PC-9 (cell line): ENCODE results near the gene RNF144A. TPM values are rescaled to one million over a fixed set of nuclear protein-coding genes. Genes with fewer than 3 reads are reported as not detected.

Source experiments
- BruUV-seq: library from RNA; stranded (reverse); fragments of 400-500 nt; replicated peaks from 2 replicates; lab custom pipeline; 2021; lab: Mats Ljungman, UMichigan
- CTCF ChIA-PET: fragments of 300-600 bp; sonication (Branson Sonifier 250); formaldehyde crosslinking; loops from one replicate; lab custom pipeline; 2022; ENCODE audit warnings: antibody characterized with exemption; lab: Charles Lee
- POLR2A ChIA-PET: fragments of 300-600 bp; sonication (Branson Sonifier 250); formaldehyde crosslinking; loops from one replicate; lab custom pipeline; 2022; ENCODE audit warnings: antibody characterized with exemption; ENCODE audit not compliant: unreplicated experiment; lab: Charles Lee
- DNase-seq, 2 experiments: peaks; one replicate each; pipeline versions ENCODE4 v3.0.0 to v3.0.0-alpha.2; 2015 to 2022; ENCODE audit warnings: mixed read lengths in 1 of 2
- H2AFZ ChIP-seq: fragments of 200-600 bp; sonication (generic); 2 replicates; pipeline ENCODE4 v1.8.1; 2017; ENCODE audit warnings: antibody characterized with exemption
- H3F3A ChIP-seq: fragments of 200-600 bp; sonication (generic); 2 replicates; pipeline ENCODE4 v1.8.1; 2017; ENCODE audit warnings: antibody characterized with exemption, mild to moderate bottlenecking, low read depth; ENCODE audit not compliant: insufficient read depth
- H3K27ac ChIP-seq: fragments of 200-600 bp; sonication (generic); 2 replicates; pipeline ENCODE4 v1.6.1; 2016; ENCODE audit warnings: mixed run types
- H3K27me3 ChIP-seq: fragments of 200-600 bp; sonication (generic); 2 replicates; pipeline ENCODE4 v1.6.1; 2016; ENCODE audit warnings: low read depth, mixed run types; ENCODE audit not compliant: insufficient read depth
- H3K36me3 ChIP-seq: fragments of 200-600 bp; sonication (generic); 2 replicates; pipeline ENCODE4 v1.6.1; 2016; ENCODE audit warnings: low read depth, mixed run types
- H3K4me1 ChIP-seq: fragments of 200-600 bp; sonication (generic); replicated peaks from 2 replicates; pipeline ENCODE4 v1.6.1; 2016; ENCODE audit warnings: mixed run types; ENCODE audit not compliant: insufficient read depth
- H3K4me2 ChIP-seq: fragments of 200-600 bp; sonication (generic); 2 replicates; pipeline ENCODE4 v1.6.1; 2017; ENCODE audit warnings: mixed run types
- H3K4me3 ChIP-seq: fragments of 200-600 bp; sonication (generic); 2 replicates; pipeline ENCODE4 v1.6.1; 2016; ENCODE audit warnings: mixed run types
- H3K79me2 ChIP-seq: fragments of 200-600 bp; sonication (generic); 2 replicates; pipeline ENCODE4 v1.6.1; 2017; ENCODE audit warnings: low read depth, mixed run types
- H3K9me2 ChIP-seq: fragments of 200-600 bp; sonication (generic); 2 replicates; pipeline ENCODE4 v1.8.1; 2017; ENCODE audit warnings: mild to moderate bottlenecking; ENCODE audit not compliant: insufficient read depth
- H3K9me3 ChIP-seq: fragments of 200-600 bp; sonication (generic); 2 replicates; pipeline ENCODE4 v1.8.1; 2016; ENCODE audit warnings: low read depth; ENCODE audit not compliant: insufficient read depth
- H4K20me1 ChIP-seq: fragments of 200-600 bp; sonication (generic); 2 replicates; pipeline ENCODE4 v1.8.1; 2017; ENCODE audit not compliant: insufficient read depth
- EZH2 ChIP-seq: fragments of 200-600 bp; sonication (generic); IDR thresholded peaks from 2 replicates; pipeline ENCODE4 v1.8.0; 2017; ENCODE audit warnings: antibody characterized with exemption, low read depth
- intact Hi-C: fragments of 100-400 bp; cut with micrococcal nuclease; formaldehyde crosslinking; loops from one replicate; pipeline ENCODE4 v1.10.0; 2022; ENCODE audit not compliant: unreplicated experiment
- total RNA-seq: library from RNA; stranded (reverse); gene quantifications from 2 replicates; pipeline ENCODE4 v1.2.3, GENCODE V29; 2021
- TF ChIP-seq, protein P1 (sequence below): fragments of 200-600 bp; sonication (generic); conservative IDR thresholded peaks from 2 replicates; pipeline ENCODE4 v1.6.1; 2017; ENCODE audit warnings: mixed run types, antibody characterized with exemption, mild to moderate bottlenecking, moderate library complexity

RNF144A gene
- total RNA-seq, 1 experiment from 2014 or later, result 0.94 TPM

GRCh38 chr2:6879011-6879410 is 38.2 kb upstream of the RNF144A start:
- CTCF ChIA-PET, result no interaction called here
- TF ChIP-seq EZH2, result no peak
- TF ChIP-seq, protein P1, sequence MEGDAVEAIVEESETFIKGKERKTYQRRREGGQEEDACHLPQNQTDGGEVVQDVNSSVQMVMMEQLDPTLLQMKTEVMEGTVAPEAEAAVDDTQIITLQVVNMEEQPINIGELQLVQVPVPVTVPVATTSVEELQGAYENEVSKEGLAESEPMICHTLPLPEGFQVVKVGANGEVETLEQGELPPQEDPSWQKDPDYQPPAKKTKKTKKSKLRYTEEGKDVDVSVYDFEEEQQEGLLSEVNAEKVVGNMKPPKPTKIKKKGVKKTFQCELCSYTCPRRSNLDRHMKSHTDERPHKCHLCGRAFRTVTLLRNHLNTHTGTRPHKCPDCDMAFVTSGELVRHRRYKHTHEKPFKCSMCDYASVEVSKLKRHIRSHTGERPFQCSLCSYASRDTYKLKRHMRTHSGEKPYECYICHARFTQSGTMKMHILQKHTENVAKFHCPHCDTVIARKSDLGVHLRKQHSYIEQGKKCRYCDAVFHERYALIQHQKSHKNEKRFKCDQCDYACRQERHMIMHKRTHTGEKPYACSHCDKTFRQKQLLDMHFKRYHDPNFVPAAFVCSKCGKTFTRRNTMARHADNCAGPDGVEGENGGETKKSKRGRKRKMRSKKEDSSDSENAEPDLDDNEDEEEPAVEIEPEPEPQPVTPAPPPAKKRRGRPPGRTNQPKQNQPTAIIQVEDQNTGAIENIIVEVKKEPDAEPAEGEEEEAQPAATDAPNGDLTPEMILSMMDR, result no peak
- no peaks in the 10 kb centered on the region for H4K20me1 ChIP-seq

GRCh38 chr2:6880200-6880733 is 36.9 kb upstream of the RNF144A start:
- H3K4me1 ChIP-seq, result no peaks in the 10 kb centered on the region
- H2AFZ ChIP-seq, result no peak overlapping the region
- H3K4me2 ChIP-seq, result no peak overlapping the region
- no peak overlapping the region for H3K27ac ChIP-seq
- H3K27me3 ChIP-seq, result peaks cover 19% of the 10 kb centered on the region; the same call in 1 of the 2 replicates
- no peak for TF ChIP-seq EZH2
- TF ChIP-seq, protein P1, result no peak
- no TSS peak for BruUV-seq
- ChIA-PET POLR2A (no interaction called here), CTCF (no interaction called here)
- no peaks in the 10 kb centered on the region for H3K79me2 ChIP-seq
- H3K36me3 ChIP-seq, result no peaks in the 10 kb centered on the region
- intact Hi-C loops, result no loop called here
- no peak overlapping the region for H3K4me3 ChIP-seq
- no peaks in the 10 kb centered on the region for H3F3A ChIP-seq
- no peak for DNase-seq
- no peaks in the 10 kb centered on the region for H3K9me3 ChIP-seq
- H3K9me2 ChIP-seq, result no peaks in the 10 kb centered on the region
- H4K20me1 ChIP-seq, result no peaks in the 10 kb centered on the region

More at GRCh38 chr2:6879011-6879410, 38.2 kb upstream of the RNF144A start:
- no peaks in the 10 kb centered on the region for H3K9me2 ChIP-seq
- no peak overlapping the region for H3K27ac ChIP-seq
- H3K4me1 ChIP-seq, result no peaks in the 10 kb centered on the region
- no peak overlapping the region for H2AFZ ChIP-seq
- BruUV-seq, result no TSS peak
- no peak for DNase-seq
- no peaks in the 10 kb centered on the region for H3K79me2 ChIP-seq
- no peaks in the 10 kb centered on the region for H3K36me3 ChIP-seq
- POLR2A ChIA-PET, result no interaction called here
- no peaks in the 10 kb centered on the region for H3F3A ChIP-seq
- intact Hi-C loops, result no loop called here
- H3K4me2 ChIP-seq, result no peak overlapping the region
- H3K4me3 ChIP-seq, result no peak overlapping the region
- H3K9me3 ChIP-seq, result no peaks in the 10 kb centered on the region
- H3K27me3 ChIP-seq, result peaks cover 19% of the 10 kb centered on the region; the same call in 1 of the 2 replicates

DNA sequence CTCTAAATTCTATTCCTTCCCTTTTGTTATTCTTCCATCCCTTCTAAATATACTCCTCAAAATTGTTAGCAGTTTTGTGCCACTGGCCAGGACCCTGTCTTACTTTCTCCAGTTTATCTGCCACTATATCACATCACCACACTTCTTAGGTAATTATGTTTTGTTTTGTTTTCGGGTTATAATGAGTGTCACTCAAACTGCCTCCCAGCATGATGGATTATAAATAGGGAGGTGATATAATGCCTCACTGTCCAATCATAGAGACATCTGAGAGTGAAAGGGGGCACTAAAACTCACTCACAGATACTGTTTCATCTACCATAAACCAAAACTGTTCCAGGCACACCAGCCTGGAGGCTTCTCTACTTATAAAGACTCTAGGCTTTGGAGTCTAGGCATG is 36.2 kb upstream of the RNF144A start:
- Histone ChIP-seq H3K79me2 (no peaks in the 10 kb centered on the region), H3K4me1 (no peaks in the 10 kb centered on the region), H3K27ac (no peak overlapping the region), H3K9me3 (no peaks in the 10 kb centered on the region), H3K9me2 (no peaks in the 10 kb centered on the region), H3K4me2 (no peak overlapping the region), H3K4me3 (no peak overlapping the region), H3K27me3 (peaks cover 21% of the 10 kb centered on the region; the same call in 1 of the 2 replicates), H3K36me3 (no peaks in the 10 kb centered on the region), H2AFZ (no peak overlapping the region), H4K20me1 (no peaks in the 10 kb centered on the region), H3F3A (no peaks in the 10 kb centered on the region)
- no TSS peak for BruUV-seq
- DNase-seq, result no peak
- intact Hi-C loops, result no loop called here
- no peak for TF ChIP-seq EZH2
- TF ChIP-seq, protein P1, result no peak
- ChIA-PET CTCF (no interaction called here), POLR2A (no interaction called here)
